Mucosa of descending colon (tissue), 3 donors: ENCODE results near the gene FOXP4. TPM values are rescaled to one million over a fixed set of nuclear protein-coding genes. Genes with fewer than 3 reads are reported as not detected.

ENCODE experiments used
- ATAC-seq: fragments of 200-7000 bp; cut with Tn5 transposase; one replicate; pipeline ENCODE4 v1.9.1; 2020; ENCODE audit warnings: mild to moderate bottlenecking, moderate library complexity
- DNase-seq, 3 donors: peaks; one replicate each; pipeline ENCODE4 v3.0.0-alpha.2; 2020
- H3K36me3 ChIP-seq: fragments of 200-600 bp; one replicate; pipeline ENCODE4 v1.8.0; 2021; ENCODE audit warnings: low read depth, mild to moderate bottlenecking
- H3K4me1 ChIP-seq: fragments of 200-600 bp; one replicate; pipeline ENCODE4 v1.8.0; 2021; ENCODE audit warnings: low read depth, mild to moderate bottlenecking
- H3K4me3 ChIP-seq: fragments of 200-600 bp; one replicate; pipeline ENCODE4 v1.8.0; 2021; ENCODE audit warnings: mild to moderate bottlenecking
- H3K9me3 ChIP-seq: fragments of 200-600 bp; one replicate; pipeline ENCODE4 v1.8.0; 2021; ENCODE audit warnings: mild to moderate bottlenecking
- CTCF ChIP-seq: fragments of 200-600 bp; IDR thresholded peaks from one replicate; pipeline ENCODE4 v1.8.0; 2022; ENCODE audit warnings: antibody characterized with exemption, mild to moderate bottlenecking
- intact Hi-C, 2 donors: fragments of 100-400 bp; cut with DNase I in 1 of 2; cut with micrococcal nuclease in 1 of 2; formaldehyde crosslinking; loops; one replicate each; pipeline versions ENCODE4 v1.11.0 to v1.11.1; 2022; cut with DNase I, micrococcal nuclease
- total RNA-seq, 3 donors: library from RNA; stranded (reverse); fragmentation: NEBNext Ultra II Directional in 2 of 3; extraction: Animal tissue kit (Norgen Biotek cat#: 25700) in 2 of 3; gene quantifications; one replicate each; pipeline versions ENCODE4 v1.2.1 to v1.2.4, GENCODE V29; 2021 to 2023
- donor health status: DM: no; HTN: no; CAD: no; lungs with moderate emphysema.
- donor health status: DM: no; HTN: no; CAD: no.
- donor health status: DM: no; HTN: yes; CAD: no.

The FOXP4 gene
- total RNA-seq, 3 donors from 2014 or later, result 31.5 to 34.9 (median 33.8) TPM

- no peak for TF ChIP-seq CTCF
- intact Hi-C loops, result no loop called here
- peaks cover 14% of the 10 kb centered on the region for H3K4me1 ChIP-seq
Observed at GRCh38 chr6:41524634-41525011, 21.6 kb upstream of the FOXP4 start.

GRCh38 chr6:41527721-41528408 is 18.3 kb upstream of the FOXP4 start:
- H3K9me3 ChIP-seq, result no peaks in the 10 kb centered on the region
- no peaks in the 10 kb centered on the region for H3K36me3 ChIP-seq
- H3K4me3 ChIP-seq, result no peak overlapping the region
- intact Hi-C loops, result no loop called here
- TF ChIP-seq CTCF, result no peak
- peak in 2 of 3 donors; percentile 57 to 71 for DNase-seq
- peak; percentile 76 for ATAC-seq
- peaks cover 22% of the 10 kb centered on the region for H3K4me1 ChIP-seq

More at GRCh38 chr6:41524634-41525011, 21.6 kb upstream of the FOXP4 start:
- H3K36me3 ChIP-seq, result no peaks in the 10 kb centered on the region
- DNase-seq (no peak), ATAC-seq (no peak)
- no peak overlapping the region for H3K4me3 ChIP-seq
- H3K9me3 ChIP-seq, result no peaks in the 10 kb centered on the region

GRCh38 chr6:41528409-41528963 is 17.7 kb upstream of the FOXP4 start:
- Histone ChIP-seq H3K36me3 (no peaks in the 10 kb centered on the region), H3K9me3 (no peaks in the 10 kb centered on the region), H3K4me3 (no peak overlapping the region), H3K4me1 (peaks cover 22% of the 10 kb centered on the region)
- no peak for TF ChIP-seq CTCF
- DNase-seq (no peak), ATAC-seq (peak; percentile 3)
- intact Hi-C loops, result no loop called here

- Histone ChIP-seq H3K9me3 (no peaks in the 10 kb centered on the region), H3K4me1 (peaks cover 22% of the 10 kb centered on the region), H3K4me3 (no peak overlapping the region), H3K36me3 (no peaks in the 10 kb centered on the region)
- DNase-seq, result no peak
- TF ChIP-seq CTCF, result no peak
- ATAC-seq, result no peak
- intact Hi-C loops, result no loop called here
Observed at GRCh38 chr6:41529049-41529448, 17.1 kb upstream of the FOXP4 start.

- DNase-seq (no peak), ATAC-seq (no peak)
- intact Hi-C loops, result no loop called here
- Histone ChIP-seq H3K4me3 (no peak overlapping the region), H3K36me3 (no peaks in the 10 kb centered on the region), H3K4me1 (peaks cover 22% of the 10 kb centered on the region), H3K9me3 (no peaks in the 10 kb centered on the region)
- no peak for TF ChIP-seq CTCF
Observed at GRCh38 chr6:41529970-41530369, 16.2 kb upstream of the FOXP4 start.
